Kidney (tissue), 14 donors: Measurements from ENCODE around the gene NAB2. TPM values are rescaled to one million over a fixed set of nuclear protein-coding genes. Genes with fewer than 3 reads are reported as not detected.

Experiments
- DNase-seq, 5 donors: peaks; one replicate each; pipeline ENCODE4 v3.0.0-alpha.2; 2013 to 2020
- FAIRE-seq: peaks from 2 replicates; lab custom pipeline; 2012; peaks lifted over from hg19 to GRCh38; lab: Jason Lieb, UNC
- H3K27ac ChIP-seq, 2 donors: one replicate each; pipeline ENCODE4 v1.7.0; 2013; ENCODE audit warnings: low read depth in 2 of 2, low read length in 2 of 2, inconsistent platforms in 1 of 2
- H3K27me3 ChIP-seq: one replicate; pipeline ENCODE4 v1.7.1; 2013; ENCODE audit warnings: low read length, inconsistent platforms; ENCODE audit not compliant: control insufficient read depth, insufficient read depth
- H3K36me3 ChIP-seq, 3 donors: one replicate each; pipeline versions ENCODE4 v1.7.0 to v1.7.1; 2013; ENCODE audit warnings: low read length in 3 of 3, control low read depth in 1 of 3, inconsistent platforms in 1 of 3; ENCODE audit not compliant: insufficient read depth in 3 of 3, control insufficient read depth in 2 of 3
- H3K4me1 ChIP-seq, 3 donors: one replicate each; pipeline versions ENCODE4 v1.7.0 to v1.7.1; 2013; ENCODE audit warnings: low read length in 3 of 3, inconsistent platforms in 1 of 3, low read depth in 1 of 3; ENCODE audit not compliant: control insufficient read depth in 2 of 3, insufficient read depth in 2 of 3
- H3K4me3 ChIP-seq, 3 donors: one replicate each; pipeline versions ENCODE4 v1.7.0 to v1.8.1; 2013; ENCODE audit warnings: low read length in 3 of 3, control low read depth in 1 of 3, inconsistent platforms in 1 of 3
- H3K9ac ChIP-seq, 3 donors: one replicate each; pipeline versions ENCODE4 v1.7.0 to v1.7.1; 2013; ENCODE audit warnings: low read length in 3 of 3, control low read depth in 1 of 3, inconsistent platforms in 1 of 3
- H3K9me3 ChIP-seq, 3 donors: one replicate each; pipeline versions ENCODE4 v1.7.0 to v1.7.1; 2013; ENCODE audit warnings: low read length in 3 of 3, control low read depth in 1 of 3, inconsistent platforms in 1 of 3; ENCODE audit not compliant: control insufficient read depth in 2 of 3, insufficient read depth in 1 of 3
- CTCF ChIP-seq: IDR thresholded peaks from 3 replicates; pipeline ENCODE4 v1.5.1; 2012; ENCODE audit warnings: mild to moderate bottlenecking, moderate library complexity, borderline replicate concordance; ENCODE audit not compliant: insufficient read depth; ENCODE audit errors: extremely low read depth
- intact Hi-C: fragments of 100-400 bp; cut with DNase I; formaldehyde crosslinking; loops from one replicate; pipeline ENCODE4 v1.11.1; 2022
- polyA plus RNA-seq: library from polyadenylated mRNA; stranded (reverse); fragments of 350-450 nt; fragmentation: Illumina TruSeq; extraction: RNeasy Lipid Tissue Mini Kit (QIAGEN cat#74804); gene quantifications from one replicate; pipeline ENCODE4 v1.2.3, GENCODE V29; 2014; ENCODE audit warnings: low read depth, low replicate concordance; ENCODE audit not compliant: insufficient read depth
- total RNA-seq: library from RNA; stranded (reverse); fragmentation: NEBNext Ultra II Directional; extraction: Animal tissue kit (Norgen Biotek cat#: 25700); gene quantifications from one replicate; pipeline ENCODE4 v1.2.1, GENCODE V29; 2021
- donor health status: control.
- donor health status: control.
- donor health status: control.
- donor health status: control.
- donor health status: control.
- donor health status: DM: yes; HTN: yes; CAD: no.
- donor health status: Normal renal cell carcinoma (clear cell type).

NAB2 gene
- total and polyA plus RNA-seq, 2 donors from 2014 or later = 13.9 to 28.0 TPM

GRCh38 chr12:57040750-57041149, 48.2 kb upstream of the NAB2 start:
- Histone ChIP-seq H3K4me1 (no peaks in the 10 kb centered on the region), H3K27ac (no peak overlapping the region), H3K9me3 (no peaks in the 10 kb centered on the region), H3K36me3 (no peaks in the 10 kb centered on the region), H3K27me3 (no peaks in the 10 kb centered on the region), H3K9ac (no peak overlapping the region), H3K4me3 (no peak overlapping the region)
- no peak for DNase-seq
- TF ChIP-seq CTCF = no peak
- no peak for FAIRE-seq
- intact Hi-C loops = no loop called here

- intact Hi-C loops = no loop called here
Measured at GRCh38 chr12:57042695-57043094, 46.2 kb upstream of the NAB2 start.

GRCh38 chr12:57044468-57044867, 44.4 kb upstream of the NAB2 start:
- H3K9ac ChIP-seq = no peak overlapping the region
- FAIRE-seq = no peak
- H3K9me3 ChIP-seq = no peaks in the 10 kb centered on the region
- H3K4me3 ChIP-seq = no peak overlapping the region
- DNase-seq = no peak
- TF ChIP-seq CTCF = no peak
- no peak overlapping the region for H3K27ac ChIP-seq
- H3K4me1 ChIP-seq = no peaks in the 10 kb centered on the region
- H3K36me3 ChIP-seq = no peaks in the 10 kb centered on the region
- H3K27me3 ChIP-seq = no peaks in the 10 kb centered on the region
- intact Hi-C loops = no loop called here

More at GRCh38 chr12:57042695-57043094, 46.2 kb upstream of the NAB2 start:
- no peak for TF ChIP-seq CTCF
- no peaks in the 10 kb centered on the region for H3K36me3 ChIP-seq
- no peaks in the 10 kb centered on the region for H3K4me1 ChIP-seq
- H3K27me3 ChIP-seq = no peaks in the 10 kb centered on the region
- no peak for DNase-seq
- no peaks in the 10 kb centered on the region for H3K9me3 ChIP-seq
- no peak overlapping the region for H3K27ac ChIP-seq
- no peak overlapping the region for H3K9ac ChIP-seq
- H3K4me3 ChIP-seq = no peak overlapping the region
- FAIRE-seq = no peak

- no peaks in the 10 kb centered on the region for H3K36me3 ChIP-seq
- FAIRE-seq (no peak), DNase-seq (no peak)
- H3K27ac ChIP-seq = no peak overlapping the region
- H3K4me1 ChIP-seq = no peaks in the 10 kb centered on the region
- no peaks in the 10 kb centered on the region for H3K27me3 ChIP-seq
- intact Hi-C loops = no loop called here
- no peak overlapping the region for H3K4me3 ChIP-seq
- H3K9me3 ChIP-seq = no peaks in the 10 kb centered on the region
- no peak for TF ChIP-seq CTCF
- no peak overlapping the region for H3K9ac ChIP-seq
Measured at GRCh38 chr12:57044889-57045288, 44.0 kb upstream of the NAB2 start.
